Skeletal muscle tissue (tissue), 4 donors: Measurements from ENCODE around the gene HMGCLL1. TPM values are rescaled to one million over a fixed set of nuclear protein-coding genes. Genes with fewer than 3 reads are reported as not detected.

Experiments used
- H3K27ac ChIP-seq: one replicate; pipeline ENCODE4 v1.7.0; 2013; ENCODE audit warnings: mild to moderate bottlenecking, low read depth, low read length, inconsistent platforms
- H3K27me3 ChIP-seq, 3 donors: one replicate each; pipeline ENCODE4 v1.7.0; 2013; ENCODE audit warnings: low read length in 3 of 3; ENCODE audit not compliant: control insufficient read depth in 3 of 3, insufficient read depth in 3 of 3
- H3K36me3 ChIP-seq, 3 donors: one replicate each; pipeline ENCODE4 v1.7.0; 2013; ENCODE audit warnings: low read length in 3 of 3; ENCODE audit not compliant: control insufficient read depth in 3 of 3, insufficient read depth in 3 of 3
- H3K4me1 ChIP-seq, 3 donors: one replicate each; pipeline ENCODE4 v1.7.0; 2013; ENCODE audit warnings: low read length in 3 of 3, mild to moderate bottlenecking in 3 of 3; ENCODE audit not compliant: control insufficient read depth in 3 of 3, insufficient read depth in 3 of 3
- H3K4me3 ChIP-seq, 3 donors: one replicate each; pipeline ENCODE4 v1.7.0; 2013; ENCODE audit warnings: low read length in 3 of 3
- H3K9ac ChIP-seq, 3 donors: one replicate each; pipeline ENCODE4 v1.7.0; 2013; ENCODE audit warnings: low read length in 3 of 3, mild to moderate bottlenecking in 3 of 3, moderate library complexity in 2 of 3, low read depth in 1 of 3
- H3K9me3 ChIP-seq, 3 donors: one replicate each; pipeline ENCODE4 v1.7.0; 2013; ENCODE audit warnings: low read length in 3 of 3; ENCODE audit not compliant: control insufficient read depth in 3 of 3
- total RNA-seq: library from RNA; depleted of rRNA; stranded (reverse); fragments of >200 nt; gene quantifications from one replicate; pipeline ENCODE4 v1.2.3, GENCODE V29; 2014
- donor health status: Osteomylitis.

Gene HMGCLL1
- 9.4 TPM for total RNA-seq

DNA sequence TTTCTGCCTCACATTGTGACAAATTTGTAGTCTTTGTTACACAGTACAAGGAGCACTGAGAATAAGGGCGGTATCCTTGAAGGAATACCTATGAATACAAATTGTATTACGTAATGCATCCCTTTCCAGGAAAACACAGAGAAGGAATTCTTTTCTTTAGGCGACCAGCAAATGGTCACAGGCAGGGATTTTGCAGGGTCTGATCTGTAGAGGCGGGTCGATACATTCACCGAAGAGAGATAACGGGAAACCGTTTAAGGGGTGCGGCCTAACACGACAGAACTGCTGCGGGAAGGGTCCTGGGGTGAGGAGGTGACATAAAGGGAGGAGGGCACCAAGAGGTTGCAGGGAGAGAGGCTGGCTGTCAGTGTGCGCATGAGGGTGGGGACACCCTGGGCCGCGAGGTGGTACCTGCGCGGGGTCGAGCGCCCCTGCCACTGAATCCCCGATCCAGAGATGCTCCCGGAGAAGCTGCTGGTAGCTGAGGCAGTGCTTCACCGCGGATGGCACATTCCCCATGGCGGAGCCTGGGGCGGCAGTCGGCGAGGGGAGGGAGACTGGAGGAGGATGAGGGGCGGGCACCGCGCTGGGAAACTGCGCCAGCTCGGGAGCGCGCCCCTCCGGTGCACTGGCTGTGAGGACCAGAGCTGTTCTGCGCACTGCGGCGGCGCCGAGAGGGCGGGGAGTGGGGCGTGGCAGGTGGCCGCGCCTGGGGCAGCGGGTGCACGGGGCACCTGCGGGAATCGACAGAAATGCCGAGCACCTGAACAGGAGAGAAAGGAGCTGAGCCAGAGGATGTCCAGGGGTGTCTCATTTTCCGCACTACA, at the start of gene HMGCLL1:
HMGCLL1 (minus strand) TSS at position 656 of the 827 bp plus-strand sequence; CDS start at position 519, 137 bp downstream.
- H3K9me3 ChIP-seq, result peaks cover 0 to 2% (median 0%) of the 10 kb centered on the region in 3 donors
- H3K27me3 ChIP-seq, result peaks cover 4 to 9% (median 4%) of the 10 kb centered on the region in 3 donors
- no peaks in the 10 kb centered on the region for H3K36me3 ChIP-seq
- H3K4me1 ChIP-seq, result no peaks in the 10 kb centered on the region
- H3K9ac ChIP-seq, result peak within 1 kb of the TSS; percentile 44 to 63 (median 56)
- H3K4me3 ChIP-seq, result peak within 1 kb of the TSS; percentile 66 to 68 (median 66)
- peak within 1 kb of the TSS; percentile 71 for H3K27ac ChIP-seq

DNA sequence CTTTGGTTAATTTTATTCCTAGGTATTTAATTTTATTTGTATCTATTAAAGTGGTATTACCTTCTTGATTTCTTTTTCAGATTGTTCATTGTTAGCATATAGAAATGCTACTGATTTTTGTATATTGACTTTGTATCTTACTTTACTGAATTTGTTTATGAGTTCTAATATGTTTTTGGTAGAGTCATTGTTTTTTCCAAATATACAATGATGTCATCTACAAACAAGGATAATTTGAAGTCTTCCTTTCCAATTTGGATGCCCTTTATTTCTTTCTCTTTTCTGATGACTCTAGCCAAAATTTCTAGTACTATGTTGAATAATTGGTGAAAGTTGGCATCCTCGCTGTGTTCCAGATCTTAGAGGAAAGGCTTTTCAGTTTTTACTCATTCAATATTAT, 43.0 kb upstream of the HMGCLL1 start:
- no peaks in the 10 kb centered on the region for H3K36me3 ChIP-seq
- H3K27ac ChIP-seq, result no peak overlapping the region
- H3K27me3 ChIP-seq, result no peaks in the 10 kb centered on the region
- H3K9me3 ChIP-seq, result no peaks in the 10 kb centered on the region
- H3K9ac ChIP-seq, result no peak overlapping the region
- no peaks in the 10 kb centered on the region for H3K4me1 ChIP-seq
- H3K4me3 ChIP-seq, result no peak overlapping the region

DNA sequence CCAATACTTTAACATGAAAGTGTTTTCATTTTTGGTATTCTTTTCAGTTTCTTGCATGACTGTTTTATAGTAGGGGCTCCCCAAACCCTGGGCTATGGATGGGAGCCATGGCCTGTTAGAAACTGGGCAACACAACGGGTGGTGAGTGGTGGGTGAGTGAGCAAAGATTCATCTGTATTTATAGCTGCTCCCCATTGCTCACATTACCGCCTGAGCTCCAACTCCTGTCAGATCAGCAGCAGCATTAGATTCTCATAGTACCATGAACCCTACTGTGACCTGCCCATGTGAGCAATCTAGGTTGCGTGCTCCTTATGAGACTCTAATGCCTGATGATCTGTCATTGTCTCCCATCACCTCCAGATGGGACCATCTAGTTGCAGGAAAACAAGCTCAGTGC, 42.3 kb upstream of the HMGCLL1 start:
- H3K9me3 ChIP-seq, result no peaks in the 10 kb centered on the region
- no peak overlapping the region for H3K4me3 ChIP-seq
- H3K27me3 ChIP-seq, result no peaks in the 10 kb centered on the region
- H3K9ac ChIP-seq, result no peak overlapping the region
- no peaks in the 10 kb centered on the region for H3K4me1 ChIP-seq
- H3K27ac ChIP-seq, result no peak overlapping the region
- H3K36me3 ChIP-seq, result no peaks in the 10 kb centered on the region

DNA sequence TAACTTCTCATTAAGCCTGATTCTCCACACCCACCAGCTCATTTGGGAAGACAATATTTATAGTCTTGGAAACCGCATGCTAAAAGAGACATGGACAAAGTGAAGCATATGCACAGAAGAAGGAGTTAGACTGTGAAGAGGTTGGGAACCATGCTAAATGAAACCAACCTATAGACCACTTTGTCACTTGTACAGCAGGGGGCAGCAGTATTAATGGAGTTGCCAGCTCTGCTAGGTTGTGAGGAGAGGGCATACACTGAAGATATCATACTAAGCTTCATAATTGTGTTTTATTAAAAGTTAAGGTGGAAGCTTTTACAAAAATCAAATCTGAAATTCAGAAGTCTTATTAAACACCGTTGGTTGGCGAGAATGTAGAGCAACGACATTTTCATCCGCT, 38.3 kb upstream of the HMGCLL1 start:
- H3K36me3 ChIP-seq, result no peaks in the 10 kb centered on the region
- H3K27me3 ChIP-seq, result no peaks in the 10 kb centered on the region
- no peaks in the 10 kb centered on the region for H3K4me1 ChIP-seq
- H3K9me3 ChIP-seq, result no peaks in the 10 kb centered on the region
- H3K27ac ChIP-seq, result no peak overlapping the region
- no peak overlapping the region for H3K9ac ChIP-seq
- no peak overlapping the region for H3K4me3 ChIP-seq

DNA sequence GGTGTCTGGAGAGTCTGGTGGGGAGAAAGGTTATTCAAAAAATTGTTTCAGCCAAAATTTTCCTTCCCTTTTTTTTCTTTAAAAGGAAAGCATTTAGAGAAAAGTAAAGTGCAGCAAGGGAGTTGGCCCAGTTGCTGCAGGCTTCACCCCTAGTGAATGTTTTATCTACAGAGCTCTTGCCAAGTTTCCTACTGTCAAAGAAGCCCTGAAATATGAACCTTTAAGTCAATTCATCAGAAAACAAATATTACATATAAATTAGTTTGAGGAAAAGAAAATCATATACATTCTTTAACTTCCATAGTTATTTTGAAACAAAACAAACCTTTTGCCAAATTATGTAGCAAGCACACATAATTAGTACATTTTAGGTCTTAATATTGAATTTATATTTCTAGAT, 25.0 kb upstream of the HMGCLL1 start:
- Histone ChIP-seq H3K27me3 (no peaks in the 10 kb centered on the region), H3K9me3 (no peaks in the 10 kb centered on the region), H3K27ac (no peak overlapping the region), H3K9ac (no peak overlapping the region), H3K36me3 (no peaks in the 10 kb centered on the region), H3K4me3 (no peak overlapping the region), H3K4me1 (no peaks in the 10 kb centered on the region)

DNA sequence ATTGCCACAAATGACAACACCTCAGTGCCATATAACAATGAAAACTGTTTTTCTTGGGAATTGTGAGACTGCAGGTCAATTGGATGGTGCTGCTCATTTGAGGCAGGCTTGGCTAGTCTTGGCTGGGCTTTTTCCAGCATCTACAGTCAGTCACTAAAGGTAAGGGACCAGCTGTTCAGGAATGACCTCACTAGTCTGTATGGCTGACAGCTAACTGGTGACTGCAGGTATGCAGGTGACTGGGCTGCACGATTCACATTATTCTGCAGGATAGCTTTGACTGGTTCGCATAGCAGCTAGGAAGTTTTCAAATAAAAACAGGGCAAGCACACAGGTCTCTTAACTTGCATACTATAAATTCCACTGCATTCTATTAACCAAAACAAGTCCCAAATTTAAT, 22.1 kb upstream of the HMGCLL1 start:
- Histone ChIP-seq H3K9me3 (no peaks in the 10 kb centered on the region), H3K4me3 (no peak overlapping the region), H3K4me1 (no peaks in the 10 kb centered on the region), H3K36me3 (no peaks in the 10 kb centered on the region), H3K9ac (no peak overlapping the region), H3K27ac (no peak overlapping the region), H3K27me3 (no peaks in the 10 kb centered on the region)

DNA sequence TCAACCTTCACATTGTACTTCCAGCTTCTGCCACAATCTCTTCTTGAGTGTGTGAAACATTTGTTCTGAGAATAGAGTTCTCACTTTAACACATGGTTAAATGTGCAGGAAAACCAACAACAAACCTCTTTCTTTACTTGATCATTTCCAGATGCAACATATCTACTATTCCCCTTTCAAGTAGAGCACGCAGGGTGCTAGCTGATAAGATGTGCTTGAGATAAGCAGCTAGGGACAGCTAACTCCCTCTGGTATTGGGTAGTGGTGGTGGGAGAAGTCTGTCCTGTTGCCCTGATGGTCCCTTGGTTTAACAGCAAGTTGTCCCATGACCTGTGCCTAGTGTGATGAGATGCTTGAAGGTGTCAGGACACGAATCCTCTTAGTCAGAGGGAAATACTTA, 15.4 kb upstream of the HMGCLL1 start:
- Histone ChIP-seq H3K27ac (no peak overlapping the region), H3K27me3 (no peaks in the 10 kb centered on the region)

DNA sequence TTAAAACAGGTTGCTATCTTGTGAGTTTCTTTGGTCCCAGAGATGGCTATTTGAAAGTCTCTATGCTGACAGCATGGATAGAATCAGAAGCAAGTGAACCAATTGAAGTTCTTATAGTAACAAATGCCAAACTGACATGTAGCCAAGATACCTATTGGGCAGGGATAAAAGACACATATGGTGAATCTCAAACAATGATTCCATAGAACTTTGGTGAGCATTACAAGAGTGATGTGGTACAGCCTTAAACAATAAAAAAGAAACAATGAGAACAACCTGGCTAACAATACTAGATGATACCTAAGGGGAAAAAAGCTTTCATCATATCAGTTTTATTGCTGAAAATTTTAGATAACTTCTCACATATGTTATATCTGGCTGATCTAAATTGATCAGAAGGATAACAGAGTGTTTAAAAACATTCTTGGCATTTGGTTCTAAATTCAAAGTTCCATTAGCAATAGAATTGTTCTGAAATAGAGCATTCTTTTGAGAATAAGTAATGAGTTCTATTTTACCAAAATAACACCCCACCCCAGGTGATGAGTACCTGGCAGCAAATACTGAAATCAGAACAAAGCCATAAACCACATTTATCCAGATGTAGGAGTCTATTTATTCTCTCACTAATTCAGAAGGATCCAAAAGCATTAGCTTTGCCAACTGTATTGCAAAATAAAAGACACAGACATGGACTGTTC, 5.8 kb upstream of the HMGCLL1 start:
- Histone ChIP-seq H3K9ac (no peak overlapping the region), H3K9me3 (peaks cover 0 to 2% (median 0%) of the 10 kb centered on the region in 3 donors), H3K36me3 (no peaks in the 10 kb centered on the region), H3K4me1 (no peaks in the 10 kb centered on the region), H3K27ac (no peak overlapping the region), H3K27me3 (no peaks in the 10 kb centered on the region), H3K4me3 (no peak overlapping the region)

More for the DNA sequence above, 15.4 kb upstream of the HMGCLL1 start:
- H3K4me1 ChIP-seq, result no peaks in the 10 kb centered on the region
- no peak overlapping the region for H3K4me3 ChIP-seq
- no peaks in the 10 kb centered on the region for H3K9me3 ChIP-seq
- no peak overlapping the region for H3K9ac ChIP-seq
- H3K36me3 ChIP-seq, result no peaks in the 10 kb centered on the region

DNA sequence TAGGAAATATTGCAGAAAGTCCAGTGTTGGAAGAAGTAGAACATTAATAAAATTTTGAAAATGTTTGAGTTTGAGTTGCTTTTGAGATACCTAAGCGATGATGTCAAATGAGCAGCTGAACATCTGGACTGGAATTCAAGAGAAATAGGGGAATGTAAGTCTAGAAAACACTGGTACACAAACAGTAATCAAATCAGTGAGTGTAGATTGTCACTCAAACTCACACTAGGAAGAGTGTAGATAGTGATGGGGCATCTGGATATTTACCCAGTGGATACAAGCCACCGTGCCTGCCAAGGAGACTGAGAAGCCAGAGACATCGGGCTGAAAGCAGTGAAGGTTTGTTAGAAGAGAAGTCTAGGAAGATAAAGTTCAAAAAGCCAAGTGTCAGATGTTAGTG, 2.2 kb downstream of the HMGCLL1 start:
- Histone ChIP-seq H3K4me1 (no peaks in the 10 kb centered on the region), H3K27ac (peak overlapping the region; percentile 20), H3K9ac (no peak overlapping the region), H3K36me3 (no peaks in the 10 kb centered on the region), H3K4me3 (peak overlapping the region in 1 of 3 donors; percentile 1), H3K9me3 (peaks cover 0 to 2% (median 0%) of the 10 kb centered on the region in 3 donors), H3K27me3 (peaks cover 4 to 9% (median 4%) of the 10 kb centered on the region in 3 donors)

DNA sequence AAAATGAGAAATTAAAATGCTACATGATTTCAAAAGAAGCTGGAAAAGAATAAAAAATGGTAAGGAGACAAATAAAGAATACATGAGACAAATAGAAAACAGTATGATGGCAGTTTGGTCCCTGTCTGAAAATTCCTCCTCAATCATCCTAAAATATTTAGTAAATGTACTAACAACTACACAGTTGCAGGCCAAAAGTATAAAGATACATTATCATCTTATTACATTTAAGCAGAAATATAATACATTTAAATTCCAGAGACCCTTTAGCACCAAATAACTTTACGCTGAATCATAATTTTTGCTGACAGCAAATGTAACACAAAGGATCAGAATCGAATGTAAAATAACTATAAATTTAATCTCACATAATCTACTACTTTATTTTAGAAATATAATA, 4.4 kb downstream of the HMGCLL1 start:
- H3K36me3 ChIP-seq, result no peaks in the 10 kb centered on the region
- H3K4me1 ChIP-seq, result no peaks in the 10 kb centered on the region
- peaks cover 4 to 9% (median 4%) of the 10 kb centered on the region in 3 donors for H3K27me3 ChIP-seq
- no peak overlapping the region for H3K27ac ChIP-seq
- H3K9me3 ChIP-seq, result no peaks in the 10 kb centered on the region
- H3K9ac ChIP-seq, result no peak overlapping the region
- H3K4me3 ChIP-seq, result no peak overlapping the region
